ENCODE data around the gene CA7.

DNA sequence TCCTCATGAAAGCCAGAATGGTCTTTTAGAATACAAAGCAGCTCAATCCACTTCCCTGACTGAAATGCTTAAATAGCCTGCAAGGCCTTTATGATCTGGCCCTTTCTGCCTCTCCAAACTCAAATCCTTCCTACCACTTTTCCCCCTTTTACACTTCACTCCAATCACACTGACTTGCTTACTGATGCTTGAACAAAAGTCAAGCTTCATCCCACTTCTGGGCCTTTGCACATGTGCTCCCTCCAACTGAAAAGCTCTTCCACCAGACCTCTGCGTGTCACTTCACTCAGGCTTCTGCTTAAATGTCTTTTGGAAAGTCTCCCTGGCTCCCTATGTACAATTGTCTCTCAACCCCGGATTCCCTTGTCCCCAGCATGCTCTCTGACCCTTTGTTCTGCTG is 29.5 kb upstream of the CA7 start:
- TF ChIP-seq POLR2A (IDR thresholded peaks at IDR 0.05; ENCODE audit: low read length): no peak
- TF ChIP-seq GATA1 (IDR thresholded peaks at IDR 0.05; ENCODE audit: low read depth, low read length): no peak

Data from erythroblast (primary cell).